K562 (cell line): ENCODE results near the gene TCFL5.

ENCODE experiments used
- CHCHD3 ChIP-seq: fragments of 250-450 bp; sonication (Bioruptor Pico); IDR thresholded peaks from 2 replicates; pipeline ENCODE4 v2.1.2; 2022; ENCODE audit warnings: mild to moderate bottlenecking
- CHD1 ChIP-seq: fragments of 200-600 bp; sonication (generic); IDR thresholded peaks from one replicate; pipeline ENCODE4 v1.6.1; 2012; ENCODE audit warnings: mild to moderate bottlenecking, moderate library complexity, low read length, inconsistent platforms
- CREBBP ChIP-seq: IDR thresholded peaks from one replicate; pipeline ENCODE4 v1.6.1; 2012; ENCODE audit warnings: low read depth, mild to moderate bottlenecking, control low read depth, inconsistent platforms, low read length
- KAT8 ChIP-seq: fragments of 450-650 bp; IDR thresholded peaks from 2 replicates; pipeline ENCODE4 v1.6.1; 2016; ENCODE audit warnings: low read depth, mild to moderate bottlenecking
- KLF6 ChIP-seq: fragments of 250-450 bp; sonication (Bioruptor Pico); IDR thresholded peaks from 2 replicates; pipeline ENCODE4 v1.4.0; 2020; ENCODE audit warnings: mild to moderate bottlenecking, moderate library complexity, borderline replicate concordance
- MYC ChIP-seq, 2 experiments: fragments of 250-450 bp in 1 of 2; sonication (Bioruptor Pico) in 1 of 2; IDR thresholded peaks; 2 replicates each; pipeline versions ENCODE4 v1.5.1 to v1.6.1; 2012 to 2021; ENCODE audit warnings: low read depth in 2 of 2, borderline replicate concordance in 1 of 2, improper control_type of control experiment in 1 of 2, low read length in 1 of 2, mild to moderate bottlenecking in 1 of 2, moderate library complexity in 1 of 2
- NFE2 ChIP-seq: IDR thresholded peaks from 2 replicates; pipeline ENCODE4 v1.6.1; 2014; ENCODE audit warnings: antibody characterized with exemption, low read depth
- POLR2A ChIP-seq: fragments of 450-650 bp; conservative IDR thresholded peaks from 2 replicates; pipeline ENCODE4 v1.6.1; 2016
- POLR2AphosphoS5 ChIP-seq: IDR thresholded peaks from 2 replicates; pipeline ENCODE4 v1.6.1; 2011; ENCODE audit warnings: mild to moderate bottlenecking, low read depth, low read length, moderate library complexity; ENCODE audit not compliant: control insufficient read depth, insufficient read depth
- TAF1 ChIP-seq: IDR thresholded peaks from 2 replicates; pipeline ENCODE4 v1.6.1; 2011; ENCODE audit warnings: mild to moderate bottlenecking, low read length, moderate library complexity; ENCODE audit not compliant: insufficient read depth, control insufficient read depth, severe bottlenecking; ENCODE audit errors: extremely low read depth
- TRIM25 ChIP-seq: fragments of 450-650 bp; IDR thresholded peaks from 2 replicates; pipeline ENCODE4 v1.7.0; 2016; ENCODE audit warnings: borderline replicate concordance
- YY1 ChIP-seq, 3 experiments: IDR thresholded peaks; 2 replicates each; pipeline ENCODE4 v1.6.1; 2011; ENCODE audit warnings: low read length in 2 of 3, mild to moderate bottlenecking in 2 of 3, moderate library complexity in 2 of 3, borderline replicate concordance in 1 of 3, control low read depth in 1 of 3, low read depth in 1 of 3; ENCODE audit not compliant: insufficient read depth in 3 of 3, insufficient replicate concordance in 2 of 3, control insufficient read depth in 1 of 3, insufficient read length in 1 of 3; ENCODE audit errors: extremely low read depth in 1 of 3
- ZBTB5 ChIP-seq: fragments of 450-650 bp; IDR thresholded peaks from 2 replicates; pipeline ENCODE4 v1.6.1; 2017; ENCODE audit warnings: antibody characterized with exemption
- ZZZ3 ChIP-seq: fragments of 450-650 bp; IDR thresholded peaks from 2 replicates; pipeline ENCODE4 v1.6.1; 2016; ENCODE audit warnings: antibody characterized with exemption, mild to moderate bottlenecking, moderate library complexity

GRCh38 chr20:62837790-62838127, 23.9 kb downstream of the TCFL5 start:
- TF ChIP-seq CHCHD3 (CRISPR knock-in tag) (no peak), CREBBP (no peak), NFE2 (no peak), KLF6 (CRISPR knock-in tag) (no peak), POLR2A (no peak), CHD1 (no peak), ZBTB5 (no peak), YY1 (IDR thresholded peaks at IDR 0.05; ENCODE audit: borderline replicate concordance in 1 of 3, control insufficient read depth in 1 of 3, extremely low read depth in 1 of 3, insufficient read depth in 3 of 3, insufficient read length in 1 of 3, insufficient replicate concordance in 2 of 3, low read depth in 1 of 3, low read length in 2 of 3) (no peak), TAF1 (no peak), POLR2AphosphoS5 (no peak), KAT8 (no peak), ZZZ3 (no peak), TRIM25 (no peak), MYC (IDR thresholded peaks at IDR 0.05; ENCODE audit: low read depth, low read length) (no peak), MYC (CRISPR knock-in tag; IDR thresholded peaks at IDR 0.05; ENCODE audit: borderline replicate concordance, low read depth) (no peak)
